CD4-positive, alpha-beta T cell (primary cell): ENCODE data around the gene GFM1. TPM values are rescaled to one million over a fixed set of nuclear protein-coding genes. Genes with fewer than 3 reads are reported as not detected.

Experiments used
- ATAC-seq: fragments of 200-7000 bp; cut with Tn5 transposase; one replicate; pipeline ENCODE4 v1.10.0; 2022; ENCODE audit warnings: mild to moderate bottlenecking; ENCODE audit not compliant: poor library complexity
- CTCF ChIA-PET: fragments of 350-600 bp; sonication (Branson Sonifier 250); formaldehyde crosslinking; loops from one replicate; lab custom pipeline; 2021; ENCODE audit warnings: antibody characterized with exemption, inconsistent platforms; lab: Charles Lee
- POLR2A ChIA-PET: fragments of 350-600 bp; sonication (Branson Sonifier 250); formaldehyde crosslinking; loops from one replicate; lab custom pipeline; 2021; ENCODE audit warnings: antibody characterized with exemption, inconsistent platforms; lab: Charles Lee
- DNase-seq, 14 experiments: peaks; one replicate each; pipeline ENCODE4 v3.0.0-alpha.2; 2013 to 2020; ENCODE audit warnings: mixed read lengths in 2 of 14
- H3K27ac ChIP-seq, 2 donors: one replicate each; pipeline versions ENCODE4 v1.5.1 to v1.7.0; 2013; ENCODE audit warnings: low read length in 2 of 2, low read depth in 1 of 2, mild to moderate bottlenecking in 1 of 2
- H3K27me3 ChIP-seq, 2 experiments: 1 replicate in 1 of 2; 2 replicates in 1 of 2; pipeline versions ENCODE4 v1.6.1 to v1.7.0; 2013; ENCODE audit warnings: low read length in 2 of 2, control low read depth in 1 of 2, mild to moderate bottlenecking in 1 of 2, moderate library complexity in 1 of 2; ENCODE audit not compliant: insufficient read depth in 2 of 2, control insufficient read depth in 1 of 2
- H3K36me3 ChIP-seq: one replicate; pipeline ENCODE4 v1.6.1; 2013; ENCODE audit warnings: low read length, control low read depth; ENCODE audit not compliant: insufficient read depth
- H3K4me1 ChIP-seq: one replicate; pipeline ENCODE4 v1.6.1; 2013; ENCODE audit warnings: low read length, control low read depth; ENCODE audit not compliant: insufficient read depth
- H3K4me3 ChIP-seq: one replicate; pipeline ENCODE4 v1.5.1; 2013; ENCODE audit warnings: mild to moderate bottlenecking, low read length, moderate library complexity
- H3K9me3 ChIP-seq, 2 experiments: 1 replicate in 1 of 2; 2 replicates in 1 of 2; pipeline versions ENCODE4 v1.6.1 to v1.7.0; 2013; ENCODE audit warnings: low read length in 2 of 2, mild to moderate bottlenecking in 2 of 2, control low read depth in 1 of 2, moderate library complexity in 1 of 2; ENCODE audit not compliant: control insufficient read depth in 1 of 2, insufficient read depth in 1 of 2
- H3K27ac Mint-ChIP-seq: one replicate; pipeline ENCODE4 v1.8.0; 2020; ENCODE audit warnings: mixed read lengths
- H3K27me3 Mint-ChIP-seq: one replicate; pipeline ENCODE4 v1.8.0; 2021; ENCODE audit warnings: mixed read lengths
- H3K36me3 Mint-ChIP-seq: one replicate; pipeline ENCODE4 v1.8.0; 2021; ENCODE audit warnings: low read depth, mixed read lengths
- H3K4me1 Mint-ChIP-seq: one replicate; pipeline ENCODE4 v1.8.0; 2021; ENCODE audit warnings: low read depth, mixed read lengths
- H3K4me3 Mint-ChIP-seq: one replicate; pipeline ENCODE4 v1.8.0; 2020; ENCODE audit warnings: mild to moderate bottlenecking, mixed read lengths
- H3K9me3 Mint-ChIP-seq: one replicate; pipeline ENCODE4 v1.8.0; 2020; ENCODE audit warnings: mixed read lengths
- intact Hi-C, 2 experiments: fragments of 100-400 bp; cut with DNase I in 1 of 2; cut with micrococcal nuclease in 1 of 2; formaldehyde crosslinking; loops; one replicate each; pipeline versions ENCODE4 v1.15.1 to v1.9.0; 2023 to 2025; cut with DNase I, micrococcal nuclease
- total RNA-seq, 174 experiments: library from RNA in 2 of 174; stranded (reverse) in 2 of 174; gene quantifications; one replicate each; pipeline ENCODE4 v1.2.3 and lab custom pipeline; 2021 to 2026
- TF ChIP-seq, protein P1 (sequence below): fragments of 200-600 bp; IDR thresholded peaks from one replicate; pipeline ENCODE4 v1.8.0; 2022; ENCODE audit warnings: antibody characterized with exemption, mild to moderate bottlenecking

The GFM1 gene
- total RNA-seq, 2 experiments from 2014 or later, result 27.5 to 29.4 TPM

DNA sequence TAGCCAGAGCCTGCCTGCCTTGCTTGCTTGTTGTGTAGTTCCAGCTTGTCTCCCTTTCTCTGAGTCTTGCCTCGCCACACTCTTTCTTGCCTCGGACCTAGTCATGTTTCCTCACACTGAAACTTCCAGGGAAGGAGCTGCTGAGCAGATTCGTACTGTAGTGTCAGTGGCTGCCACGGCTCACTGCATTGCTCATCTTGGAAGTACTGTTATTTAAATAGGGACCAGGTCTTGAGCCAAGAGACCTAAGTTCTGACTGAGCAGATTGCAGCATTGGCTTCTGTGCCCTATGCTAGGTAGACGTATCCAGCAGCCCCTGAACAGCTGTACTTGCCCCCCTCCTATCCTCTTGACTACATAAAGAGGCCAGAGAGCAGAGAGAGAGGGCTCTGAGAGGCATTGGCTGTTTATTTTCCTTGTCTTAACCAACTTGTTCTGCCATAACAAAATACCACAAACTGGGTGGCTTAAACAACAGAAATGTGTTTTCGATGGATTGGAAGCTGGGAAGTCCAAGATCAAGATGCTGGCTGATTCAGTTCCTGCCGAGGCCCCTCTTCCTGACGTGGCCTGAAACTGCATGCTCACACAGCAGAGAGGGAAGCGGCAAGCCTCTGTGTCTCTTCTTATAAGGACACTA is 93.8 kb downstream of the GFM1 start:
- Histone ChIP-seq H3K27ac (no peak overlapping the region), H3K4me3 (no peak overlapping the region), H3K27me3 (no peaks in the 10 kb centered on the region), H3K4me1 (no peaks in the 10 kb centered on the region), H3K36me3 (no peaks in the 10 kb centered on the region), H3K9me3 (peaks cover 0 to 4% of the 10 kb centered on the region in 2 experiments)
- Mint-ChIP-seq H3K4me1 (peaks cover 17% of the 10 kb centered on the region), H3K27ac (no peak overlapping the region), H3K9me3 (peaks cover 2% of the 10 kb centered on the region), H3K27me3 (no peaks in the 10 kb centered on the region), H3K36me3 (no peaks in the 10 kb centered on the region), H3K4me3 (no peak overlapping the region)
- ChIA-PET POLR2A (no interaction called here), CTCF (no interaction called here)
- TF ChIP-seq, protein P1, sequence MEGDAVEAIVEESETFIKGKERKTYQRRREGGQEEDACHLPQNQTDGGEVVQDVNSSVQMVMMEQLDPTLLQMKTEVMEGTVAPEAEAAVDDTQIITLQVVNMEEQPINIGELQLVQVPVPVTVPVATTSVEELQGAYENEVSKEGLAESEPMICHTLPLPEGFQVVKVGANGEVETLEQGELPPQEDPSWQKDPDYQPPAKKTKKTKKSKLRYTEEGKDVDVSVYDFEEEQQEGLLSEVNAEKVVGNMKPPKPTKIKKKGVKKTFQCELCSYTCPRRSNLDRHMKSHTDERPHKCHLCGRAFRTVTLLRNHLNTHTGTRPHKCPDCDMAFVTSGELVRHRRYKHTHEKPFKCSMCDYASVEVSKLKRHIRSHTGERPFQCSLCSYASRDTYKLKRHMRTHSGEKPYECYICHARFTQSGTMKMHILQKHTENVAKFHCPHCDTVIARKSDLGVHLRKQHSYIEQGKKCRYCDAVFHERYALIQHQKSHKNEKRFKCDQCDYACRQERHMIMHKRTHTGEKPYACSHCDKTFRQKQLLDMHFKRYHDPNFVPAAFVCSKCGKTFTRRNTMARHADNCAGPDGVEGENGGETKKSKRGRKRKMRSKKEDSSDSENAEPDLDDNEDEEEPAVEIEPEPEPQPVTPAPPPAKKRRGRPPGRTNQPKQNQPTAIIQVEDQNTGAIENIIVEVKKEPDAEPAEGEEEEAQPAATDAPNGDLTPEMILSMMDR, result no peak
- DNase-seq, result no peak
- intact Hi-C loops, result no loop called here
- no peak for ATAC-seq

DNA sequence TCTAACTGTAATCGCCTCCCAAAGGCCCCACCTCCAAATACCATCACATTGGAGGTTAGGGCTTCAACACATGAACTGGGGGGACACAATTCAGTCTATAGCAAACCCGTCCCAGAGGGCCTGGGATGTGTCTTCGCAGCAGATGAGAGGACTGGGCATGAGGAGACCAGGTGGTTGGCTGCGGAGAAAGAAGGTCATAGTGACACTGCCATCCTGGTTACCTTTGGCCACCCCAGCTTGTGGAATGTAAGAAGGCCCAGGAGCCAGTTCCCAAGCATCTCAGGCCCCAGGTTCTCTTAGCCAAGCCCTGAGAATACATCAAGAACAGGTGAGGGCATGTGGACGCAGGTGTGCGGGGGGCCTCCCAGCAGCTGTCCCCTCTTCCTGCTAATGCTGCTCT is 94.3 kb downstream of the GFM1 start:
- ChIA-PET CTCF (no interaction called here), POLR2A (no interaction called here)
- Histone ChIP-seq H3K27me3 (no peaks in the 10 kb centered on the region), H3K9me3 (peaks cover 0 to 4% of the 10 kb centered on the region in 2 experiments), H3K4me1 (no peaks in the 10 kb centered on the region), H3K4me3 (no peak overlapping the region), H3K36me3 (no peaks in the 10 kb centered on the region), H3K27ac (no peak overlapping the region)
- no peak for DNase-seq
- Mint-ChIP-seq H3K36me3 (no peaks in the 10 kb centered on the region), H3K4me3 (no peak overlapping the region), H3K9me3 (peaks cover 2% of the 10 kb centered on the region), H3K27me3 (no peaks in the 10 kb centered on the region), H3K4me1 (peaks cover 19% of the 10 kb centered on the region), H3K27ac (no peak overlapping the region)
- TF ChIP-seq, protein P1, result no peak
- intact Hi-C loops, result no loop called here
- ATAC-seq, result no peak

DNA sequence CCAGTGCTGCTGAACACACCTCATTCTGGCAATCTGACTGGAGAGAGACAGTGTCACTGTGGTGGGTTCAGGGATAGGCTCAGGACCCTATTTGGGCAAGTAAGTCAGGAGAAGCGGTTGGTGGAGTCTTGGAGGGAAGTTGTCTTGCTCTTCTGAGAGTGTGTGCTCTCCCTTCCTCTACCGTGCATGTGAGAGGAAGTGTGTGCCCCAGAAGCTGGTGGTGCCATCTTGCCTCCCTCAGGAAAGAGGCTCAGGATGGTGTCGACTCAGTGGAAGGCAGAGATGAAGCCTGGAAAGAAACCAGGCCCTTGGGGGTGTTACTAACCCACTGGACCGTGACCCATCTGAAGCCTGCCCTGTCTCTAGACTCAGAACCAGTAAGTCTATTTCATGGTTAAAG is 94.8 kb downstream of the GFM1 start:
- Mint-ChIP-seq H3K36me3 (no peaks in the 10 kb centered on the region), H3K9me3 (peaks cover 2% of the 10 kb centered on the region), H3K27ac (no peak overlapping the region), H3K4me1 (peaks cover 20% of the 10 kb centered on the region), H3K27me3 (no peaks in the 10 kb centered on the region), H3K4me3 (no peak overlapping the region)
- no peak overlapping the region for H3K4me3 ChIP-seq
- no peaks in the 10 kb centered on the region for H3K36me3 ChIP-seq
- DNase-seq, result no peak
- H3K4me1 ChIP-seq, result no peaks in the 10 kb centered on the region
- H3K27ac ChIP-seq, result no peak overlapping the region
- TF ChIP-seq, protein P1, result no peak
- no peak for ATAC-seq
- no peaks in the 10 kb centered on the region for H3K27me3 ChIP-seq
- POLR2A ChIA-PET, result no interaction called here
- intact Hi-C loops, result no loop called here
- H3K9me3 ChIP-seq, result peaks cover 0 to 4% of the 10 kb centered on the region in 2 experiments
- CTCF ChIA-PET, result no interaction called here
